Astrocyte of the cerebellum (primary cell): Measurements from ENCODE around the gene AGR2.
"Not testable (repeated sequence)": the region's sequence is repeated elsewhere in the genome, so short reads cannot be mapped to it uniquely, and the experiment has no call there.

ENCODE experiments used
- DNase-seq: peaks from one replicate; pipeline ENCODE4 v3.0.0-alpha.2; 2011; ENCODE audit warnings: low read depth
- H3K4me3 ChIP-seq: 2 replicates; pipeline ENCODE4 v1.5.1; 2011; ENCODE audit warnings: mild to moderate bottlenecking, low read depth, low read length, moderate library complexity
- in situ Hi-C: cut with HindIII; loops from 2 replicates; pipeline ENCODE4 v1.10.0; 2017; ENCODE audit warnings: low sequenced_read_pairs
- TF ChIP-seq, protein P1 (sequence below): IDR thresholded peaks from 2 replicates; pipeline ENCODE4 v1.5.1; 2012; ENCODE audit warnings: low read length, low read depth, moderate library complexity, mild to moderate bottlenecking; ENCODE audit errors: missing control alignments

Gene AGR2

DNA sequence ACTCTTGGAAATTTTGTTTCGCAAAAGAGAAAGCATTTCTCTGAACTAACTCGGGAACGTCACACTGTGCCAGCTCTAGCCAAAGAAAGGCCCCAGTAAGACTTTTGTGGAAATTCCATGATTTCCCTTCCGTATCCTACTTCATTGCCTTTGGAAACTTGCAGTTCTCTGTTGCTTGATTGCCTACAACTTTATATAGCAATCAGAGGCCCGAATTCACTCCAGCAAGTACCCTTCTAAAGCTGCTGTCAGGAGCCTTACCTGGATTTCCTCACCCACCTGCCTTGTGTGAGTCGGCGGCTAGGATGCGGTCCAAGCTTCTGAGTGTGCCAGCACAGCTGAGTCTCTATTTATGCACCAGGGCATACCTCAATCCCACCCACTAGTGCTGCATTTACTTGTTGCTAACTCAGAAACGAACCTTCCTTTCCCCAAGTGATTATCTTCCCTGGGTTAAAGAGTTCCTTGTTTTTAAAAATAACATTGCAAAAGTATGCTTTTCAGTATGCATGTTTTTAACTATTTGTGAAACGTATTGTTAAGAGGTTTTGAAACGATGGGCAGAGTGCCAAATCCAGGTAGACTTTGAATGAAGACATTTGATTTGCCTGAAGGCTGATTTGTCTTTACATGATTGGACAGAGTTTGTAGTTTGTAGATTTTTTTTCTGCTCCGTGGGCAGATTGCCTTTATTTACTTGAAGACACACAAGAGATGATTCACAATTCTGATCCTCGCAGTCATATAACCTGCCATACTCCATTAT is at the start of gene AGR2:
Gene AGR2 (minus strand): TSS at position 326 of the 766 bp plus-strand sequence. CDS start 3,203 bp downstream, outside the sequence.
- in situ Hi-C loops = no loop called here
- H3K4me3 ChIP-seq = no peak within 1 kb of the TSS
- TF ChIP-seq, protein P1, sequence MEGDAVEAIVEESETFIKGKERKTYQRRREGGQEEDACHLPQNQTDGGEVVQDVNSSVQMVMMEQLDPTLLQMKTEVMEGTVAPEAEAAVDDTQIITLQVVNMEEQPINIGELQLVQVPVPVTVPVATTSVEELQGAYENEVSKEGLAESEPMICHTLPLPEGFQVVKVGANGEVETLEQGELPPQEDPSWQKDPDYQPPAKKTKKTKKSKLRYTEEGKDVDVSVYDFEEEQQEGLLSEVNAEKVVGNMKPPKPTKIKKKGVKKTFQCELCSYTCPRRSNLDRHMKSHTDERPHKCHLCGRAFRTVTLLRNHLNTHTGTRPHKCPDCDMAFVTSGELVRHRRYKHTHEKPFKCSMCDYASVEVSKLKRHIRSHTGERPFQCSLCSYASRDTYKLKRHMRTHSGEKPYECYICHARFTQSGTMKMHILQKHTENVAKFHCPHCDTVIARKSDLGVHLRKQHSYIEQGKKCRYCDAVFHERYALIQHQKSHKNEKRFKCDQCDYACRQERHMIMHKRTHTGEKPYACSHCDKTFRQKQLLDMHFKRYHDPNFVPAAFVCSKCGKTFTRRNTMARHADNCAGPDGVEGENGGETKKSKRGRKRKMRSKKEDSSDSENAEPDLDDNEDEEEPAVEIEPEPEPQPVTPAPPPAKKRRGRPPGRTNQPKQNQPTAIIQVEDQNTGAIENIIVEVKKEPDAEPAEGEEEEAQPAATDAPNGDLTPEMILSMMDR = no peak
- DNase-seq = no peak

- in situ Hi-C loops, DNase-seq, H3K4me3 ChIP-seq: not testable (repeated sequence)
Measured at GRCh38 chr7:16853189-16853588, 48.4 kb upstream of the AGR2 start.

GRCh38 chr7:16851829-16852228 is 47.0 kb upstream of the AGR2 start:
- no peak for DNase-seq
- in situ Hi-C loops = no loop called here

DNA sequence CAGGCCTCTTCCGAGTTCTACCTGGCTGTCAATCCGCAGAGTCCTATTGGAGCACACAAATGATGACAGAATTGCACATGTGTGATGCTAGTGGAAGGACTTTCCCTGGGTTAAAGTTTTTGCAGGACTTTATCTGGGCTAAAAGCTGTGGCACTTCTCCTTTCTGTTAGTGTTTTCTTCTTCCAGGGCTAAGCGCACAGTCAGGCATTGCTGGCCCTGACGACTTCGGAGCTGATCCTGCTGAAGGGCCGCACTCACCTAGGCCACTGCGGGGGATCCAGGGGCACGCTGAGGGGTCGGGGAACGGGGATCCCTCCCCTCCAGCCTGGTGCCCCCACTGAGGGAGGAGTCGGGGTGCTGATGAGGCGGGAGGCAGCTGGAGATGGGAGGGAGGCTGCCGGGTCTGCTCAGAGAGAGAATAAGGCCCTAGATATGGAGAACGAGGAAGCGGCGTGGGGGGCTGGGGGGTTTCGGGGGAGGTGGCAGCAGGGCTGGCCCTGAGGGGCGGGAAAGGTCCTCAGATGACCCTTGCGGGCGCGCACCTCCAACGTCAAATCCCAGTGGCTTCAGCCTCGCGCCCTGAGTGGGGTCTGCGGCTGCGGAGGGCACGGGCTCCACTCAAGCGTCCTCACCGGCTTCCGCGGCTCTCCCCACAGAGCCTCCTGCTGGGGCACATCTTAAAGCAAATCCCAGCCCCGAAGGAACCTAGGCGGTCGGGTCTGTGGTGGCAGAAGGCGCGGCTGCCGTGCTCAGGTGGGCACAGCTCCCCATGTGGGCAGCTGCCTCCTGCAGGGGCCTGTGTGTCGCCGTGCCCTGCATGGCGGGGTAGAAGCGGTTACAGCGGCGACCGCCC is 46.0 kb upstream of the AGR2 start:
- no peak for DNase-seq
- in situ Hi-C loops = no loop called here
- TF ChIP-seq, protein P1 = no peak
- H3K4me3 ChIP-seq = peak overlapping the region; percentile 5

More at GRCh38 chr7:16851829-16852228, 47.0 kb upstream of the AGR2 start:
- TF ChIP-seq, protein P1 = no peak
- no peak overlapping the region for H3K4me3 ChIP-seq

- no peak overlapping the region for H3K4me3 ChIP-seq
- in situ Hi-C loops = no loop called here
- TF ChIP-seq, protein P1 = no peak
- no peak for DNase-seq
Measured at GRCh38 chr7:16849296-16850148, 44.7 kb upstream of the AGR2 start.

DNA sequence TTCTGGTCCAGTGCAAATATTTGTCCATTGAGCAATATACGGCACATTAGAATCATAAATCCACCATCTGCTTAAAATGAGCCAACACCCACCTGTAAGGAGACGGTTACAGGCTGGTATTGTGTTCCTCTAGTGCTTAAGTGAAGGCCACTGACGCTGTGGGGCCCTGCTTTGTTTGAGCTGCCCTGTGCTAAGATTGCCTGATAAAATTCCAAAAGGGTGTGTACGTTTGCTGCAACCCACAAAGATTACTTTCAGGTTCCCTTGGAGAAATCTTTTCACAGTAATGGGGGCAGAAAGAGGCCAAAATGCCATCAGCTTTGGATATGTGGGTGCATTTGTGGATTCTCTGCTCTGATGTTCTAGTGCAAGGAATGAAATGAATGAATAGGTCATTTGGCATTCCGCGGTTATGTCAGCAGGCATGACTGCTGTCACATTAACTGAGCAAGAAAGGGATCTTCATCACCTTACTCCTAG is 42.6 kb upstream of the AGR2 start:
- DNase-seq = no peak
- TF ChIP-seq, protein P1 = no peak
- in situ Hi-C loops = no loop called here
- H3K4me3 ChIP-seq = no peak overlapping the region
